ENCODE results near the gene CDK5R2. TPM values are rescaled to one million over a fixed set of nuclear protein-coding genes. Genes with fewer than 3 reads are reported as not detected.

CDK5R2 gene
- total and polyA plus RNA-seq, 12 donors, result 0.09 TPM; not detected in 11

DNA sequence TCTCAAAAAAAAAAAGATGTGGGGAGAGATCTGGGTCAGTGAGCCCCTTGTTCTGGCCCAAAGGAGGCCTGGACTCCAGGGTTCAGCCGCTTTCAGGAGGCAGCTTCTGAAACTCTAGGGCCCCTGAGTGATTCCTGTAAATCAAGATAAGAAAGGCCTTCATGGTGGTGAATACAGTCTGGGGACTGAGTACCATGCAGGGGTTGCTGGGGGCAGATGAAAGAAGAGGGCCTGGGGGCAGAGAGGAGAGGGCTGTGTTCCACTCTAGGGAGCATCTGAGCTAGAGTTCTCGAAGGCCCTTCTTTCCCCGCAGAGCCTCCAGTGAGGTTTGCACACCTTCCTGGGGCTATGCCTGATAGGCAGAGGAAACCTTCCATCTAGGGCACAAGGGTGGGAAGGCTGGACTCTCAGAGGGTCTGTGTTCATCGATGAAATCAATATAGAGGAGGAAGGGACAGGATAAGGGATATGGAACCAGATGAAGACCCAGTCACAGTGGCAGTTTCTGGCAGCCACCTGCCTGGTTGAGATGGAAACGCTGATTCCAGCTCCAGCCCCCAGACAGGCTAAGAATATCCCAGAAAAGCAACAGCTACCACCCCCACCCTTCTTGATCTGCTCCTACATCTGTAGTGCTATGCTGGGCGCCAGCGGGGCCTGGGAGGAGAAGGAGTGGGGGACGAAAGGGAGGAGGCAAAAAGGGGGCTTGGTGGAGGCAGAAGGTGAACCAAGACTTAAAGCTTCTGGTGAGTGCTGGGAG lies 4.7 kb upstream of the CDK5R2 start:
- WGBS, 2 donors, result 70 to 76% methylated on average over 8 of the region's 8 CpGs
- Histone ChIP-seq H3K27me3 (peaks cover 6 to 96% (median 73%) of the 10 kb centered on the region in 7 donors), H3K27ac (no peak overlapping the region), H3K4me1 (peaks cover 0 to 8% (median 3%) of the 10 kb centered on the region in 9 donors), H3K9me3 (no peaks in the 10 kb centered on the region), H3K4me3 (no peak overlapping the region), H3K36me3 (no peaks in the 10 kb centered on the region)
- intact Hi-C loops (cut with DNase I), result no loop called here
- no peak for DNase-seq
- no peak for ATAC-seq
- TF ChIP-seq, protein P1, sequence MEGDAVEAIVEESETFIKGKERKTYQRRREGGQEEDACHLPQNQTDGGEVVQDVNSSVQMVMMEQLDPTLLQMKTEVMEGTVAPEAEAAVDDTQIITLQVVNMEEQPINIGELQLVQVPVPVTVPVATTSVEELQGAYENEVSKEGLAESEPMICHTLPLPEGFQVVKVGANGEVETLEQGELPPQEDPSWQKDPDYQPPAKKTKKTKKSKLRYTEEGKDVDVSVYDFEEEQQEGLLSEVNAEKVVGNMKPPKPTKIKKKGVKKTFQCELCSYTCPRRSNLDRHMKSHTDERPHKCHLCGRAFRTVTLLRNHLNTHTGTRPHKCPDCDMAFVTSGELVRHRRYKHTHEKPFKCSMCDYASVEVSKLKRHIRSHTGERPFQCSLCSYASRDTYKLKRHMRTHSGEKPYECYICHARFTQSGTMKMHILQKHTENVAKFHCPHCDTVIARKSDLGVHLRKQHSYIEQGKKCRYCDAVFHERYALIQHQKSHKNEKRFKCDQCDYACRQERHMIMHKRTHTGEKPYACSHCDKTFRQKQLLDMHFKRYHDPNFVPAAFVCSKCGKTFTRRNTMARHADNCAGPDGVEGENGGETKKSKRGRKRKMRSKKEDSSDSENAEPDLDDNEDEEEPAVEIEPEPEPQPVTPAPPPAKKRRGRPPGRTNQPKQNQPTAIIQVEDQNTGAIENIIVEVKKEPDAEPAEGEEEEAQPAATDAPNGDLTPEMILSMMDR (IDR thresholded peaks at IDR 0.05), result no peak

DNA sequence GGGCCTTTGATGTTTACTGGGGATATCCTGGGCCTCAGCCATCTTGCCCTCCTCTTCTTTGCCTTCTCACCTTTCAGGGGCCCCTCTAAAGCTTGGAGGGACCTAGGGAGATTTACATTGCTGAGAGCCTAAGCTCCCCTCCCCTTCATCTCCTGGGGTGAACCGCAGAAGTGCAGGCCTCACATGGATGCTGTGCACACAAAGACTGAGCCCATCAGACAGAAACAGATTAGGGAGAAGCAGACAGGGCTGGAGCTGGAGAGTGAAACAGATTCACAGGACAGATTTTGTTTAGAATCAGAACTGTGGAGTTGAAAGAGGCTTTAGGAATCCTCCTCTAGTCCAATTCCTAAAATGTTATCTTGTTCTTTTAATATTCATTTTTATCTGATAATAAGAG lies 3.4 kb upstream of the CDK5R2 start:
- Histone ChIP-seq H3K4me3 (no peak overlapping the region), H3K9me3 (no peaks in the 10 kb centered on the region), H3K36me3 (no peaks in the 10 kb centered on the region), H3K27ac (no peak overlapping the region), H3K4me1 (peaks cover 0 to 18% (median 6%) of the 10 kb centered on the region in 9 donors), H3K27me3 (peaks cover 19 to 96% (median 81%) of the 10 kb centered on the region in 7 donors)
- WGBS, 2 donors, result 52 to 58% methylated on average over 1 of the region's 1 CpG
- intact Hi-C loops (cut with DNase I), result no loop called here
- TF ChIP-seq, protein P1 (IDR thresholded peaks at IDR 0.05), result no peak
- no peak for ATAC-seq
- DNase-seq, result no peak

DNA sequence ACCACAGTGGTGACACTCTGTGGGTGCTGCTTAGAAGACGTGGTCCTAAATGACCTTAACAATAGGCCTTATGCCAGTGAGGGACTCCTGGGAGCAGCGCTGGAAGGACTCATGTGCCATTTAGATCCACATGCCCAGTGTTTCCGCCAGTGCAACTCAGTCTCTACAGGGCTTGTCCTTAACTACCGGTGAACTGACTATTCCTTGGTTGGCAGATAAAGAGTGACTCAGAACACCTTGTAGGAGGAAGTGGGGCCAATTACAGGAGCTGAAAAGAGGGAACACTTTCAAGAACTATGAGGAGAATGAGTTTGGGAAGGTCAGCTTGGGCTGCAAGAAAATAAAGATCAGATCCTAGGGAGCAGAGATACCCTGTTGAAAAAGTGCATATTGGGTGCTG lies 1.8 kb upstream of the CDK5R2 start:
- H3K4me1 ChIP-seq, result peaks cover 0 to 20% (median 7%) of the 10 kb centered on the region in 9 donors
- no peak overlapping the region for H3K4me3 ChIP-seq
- H3K9me3 ChIP-seq, result no peaks in the 10 kb centered on the region
- ATAC-seq (no peak), DNase-seq (no peak)
- TF ChIP-seq, protein P1 (IDR thresholded peaks at IDR 0.05), result no peak
- H3K27me3 ChIP-seq, result peaks cover 35 to 99% (median 89%) of the 10 kb centered on the region in 7 donors
- WGBS, 2 donors, result 77 to 80% methylated on average over 4 of the region's 4 CpGs
- H3K36me3 ChIP-seq, result no peaks in the 10 kb centered on the region
- H3K27ac ChIP-seq, result no peak overlapping the region
- intact Hi-C loops (cut with DNase I), result no loop called here

DNA sequence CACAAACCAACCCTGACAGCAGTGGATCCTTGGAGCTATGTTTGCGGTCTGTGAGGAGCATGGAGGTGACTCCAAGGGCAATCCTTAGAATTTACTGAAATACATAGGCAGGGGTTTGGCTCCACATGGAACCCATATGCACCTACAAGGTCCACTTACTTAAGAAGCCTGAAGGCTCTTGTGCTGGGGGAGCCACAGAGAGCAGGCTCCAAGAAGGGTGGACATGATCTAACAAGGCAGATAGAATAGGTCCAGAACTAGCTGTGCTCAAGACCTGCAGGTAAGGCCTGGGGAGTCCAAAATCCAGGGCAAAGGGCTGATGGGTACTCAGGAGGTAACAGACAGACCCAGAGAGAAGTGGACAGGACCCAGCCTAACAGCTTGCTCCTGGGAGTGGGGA lies 1.2 kb upstream of the CDK5R2 start:
- Histone ChIP-seq H3K27ac (no peak overlapping the region), H3K4me1 (peaks cover 0 to 26% (median 12%) of the 10 kb centered on the region in 9 donors), H3K9me3 (no peaks in the 10 kb centered on the region), H3K36me3 (no peaks in the 10 kb centered on the region), H3K27me3 (peaks cover 40 to 99% (median 93%) of the 10 kb centered on the region in 7 donors), H3K4me3 (no peak overlapping the region)
- intact Hi-C loops (cut with DNase I), result no loop called here
- DNase-seq (no peak), ATAC-seq (no peak)
- TF ChIP-seq, protein P1 (IDR thresholded peaks at IDR 0.05), result no peak
- 93 to 96% methylated on average over 1 of the region's 1 CpG for WGBS, 2 donors

Data from heart right ventricle (tissue), 16 donors.